Neural progenitor cell (in vitro differentiated cells): Measurements from ENCODE around the gene TAF4B.

Experiments
- CTCF ChIP-seq: fragments of 200-600 bp; sonication (generic); IDR thresholded peaks from 2 replicates; pipeline ENCODE4 v1.5.1; 2017; ENCODE audit warnings: antibody characterized with exemption, mild to moderate bottlenecking
- EZH2 ChIP-seq: fragments of 200-600 bp; sonication (generic); IDR thresholded peaks from 2 replicates; pipeline ENCODE4 v1.6.1; 2017; ENCODE audit warnings: antibody characterized with exemption, mild to moderate bottlenecking, moderate library complexity
- EZH2phosphoT487 ChIP-seq: fragments of 200-600 bp; sonication (generic); IDR thresholded peaks from 2 replicates; pipeline ENCODE4 v1.6.1; 2017; ENCODE audit warnings: antibody characterized with exemption

GRCh38 chr18:26357960-26358359 is 131.7 kb downstream of the TAF4B start:
- TF ChIP-seq CTCF = no peak
- TF ChIP-seq EZH2 = no peak
- TF ChIP-seq EZH2phosphoT487 = no peak
